Right lobe of liver (tissue), 4 donors: ENCODE data around the gene MYO18A.

Experiments
- POLR2A ChIP-seq: fragments of 450-650 bp; IDR thresholded peaks from one replicate; pipeline ENCODE4 v1.6.1; 2017; ENCODE audit warnings: antibody characterized with exemption, mild to moderate bottlenecking
- TF ChIP-seq, protein P1 (sequence below), 4 donors: fragments of 200-600 bp in 3 of 4; fragments of 450-650 bp in 1 of 4; IDR thresholded peaks; one replicate each; pipeline versions ENCODE4 v1.5.1 to v1.8.0; 2016 to 2022; ENCODE audit warnings: antibody characterized with exemption in 4 of 4, mild to moderate bottlenecking in 2 of 4
- donor health status: DM: no; HTN: no; CAD: no.
- donor health status: DM: no; HTN: no; CAD: no.
- donor health status: DM: no; HTN: yes; CAD: no.

DNA sequence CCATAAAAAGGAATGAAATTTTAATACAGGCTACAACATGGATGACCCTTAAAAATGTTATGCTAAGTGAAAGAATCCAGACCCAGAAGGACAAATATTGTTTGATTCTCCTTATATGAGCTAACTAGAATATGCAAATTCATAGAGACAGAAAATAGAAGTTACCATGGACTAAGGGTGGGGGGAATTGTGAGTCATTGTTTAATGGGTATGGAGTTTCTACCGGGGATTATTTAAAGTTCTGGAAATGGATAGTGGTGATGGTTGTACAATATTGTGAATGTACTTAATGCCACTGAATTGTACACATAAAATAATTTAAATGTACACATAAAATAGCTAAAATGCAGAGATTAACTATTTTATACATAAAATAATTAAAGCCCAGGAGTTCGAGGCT is 9.2 kb upstream of the MYO18A start:
- TF ChIP-seq, protein P1, sequence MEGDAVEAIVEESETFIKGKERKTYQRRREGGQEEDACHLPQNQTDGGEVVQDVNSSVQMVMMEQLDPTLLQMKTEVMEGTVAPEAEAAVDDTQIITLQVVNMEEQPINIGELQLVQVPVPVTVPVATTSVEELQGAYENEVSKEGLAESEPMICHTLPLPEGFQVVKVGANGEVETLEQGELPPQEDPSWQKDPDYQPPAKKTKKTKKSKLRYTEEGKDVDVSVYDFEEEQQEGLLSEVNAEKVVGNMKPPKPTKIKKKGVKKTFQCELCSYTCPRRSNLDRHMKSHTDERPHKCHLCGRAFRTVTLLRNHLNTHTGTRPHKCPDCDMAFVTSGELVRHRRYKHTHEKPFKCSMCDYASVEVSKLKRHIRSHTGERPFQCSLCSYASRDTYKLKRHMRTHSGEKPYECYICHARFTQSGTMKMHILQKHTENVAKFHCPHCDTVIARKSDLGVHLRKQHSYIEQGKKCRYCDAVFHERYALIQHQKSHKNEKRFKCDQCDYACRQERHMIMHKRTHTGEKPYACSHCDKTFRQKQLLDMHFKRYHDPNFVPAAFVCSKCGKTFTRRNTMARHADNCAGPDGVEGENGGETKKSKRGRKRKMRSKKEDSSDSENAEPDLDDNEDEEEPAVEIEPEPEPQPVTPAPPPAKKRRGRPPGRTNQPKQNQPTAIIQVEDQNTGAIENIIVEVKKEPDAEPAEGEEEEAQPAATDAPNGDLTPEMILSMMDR (IDR thresholded peaks at IDR 0.05): no peak
- no peak for TF ChIP-seq POLR2A
